ENCODE results near the gene FAM3B. TPM values are rescaled to one million over a fixed set of nuclear protein-coding genes. Genes with fewer than 3 reads are reported as not detected.

Gene FAM3B
- total and polyA plus RNA-seq, 9 of the 15 experiments (the other 6 are each of a cell fraction or from before 2014, with no cell fraction given): 0.04 to 0.18 (median 0.12) TPM; not detected in 5

- TF ChIP-seq CHD7 (IDR thresholded peaks at IDR 0.05; ENCODE audit: low read depth, low read length): no peak
- no peak for TF ChIP-seq ZNF584 (CRISPR knock-in tag; IDR thresholded peaks at IDR 0.05; ENCODE audit: low read depth)
- no peak for TF ChIP-seq FOXA1 (IDR thresholded peaks at IDR 0.05; ENCODE audit: borderline replicate concordance)
- no peak for TF ChIP-seq RAD21 (CRISPR knock-in tag; conservative IDR thresholded peaks at IDR 0.05 in 1 of 2, IDR thresholded peaks at IDR 0.05 in 1 of 2)
- TF ChIP-seq HOXB6 (CRISPR knock-in tag; IDR thresholded peaks at IDR 0.05; ENCODE audit: borderline replicate concordance): no peak
- no peak for TF ChIP-seq CHCHD3 (CRISPR knock-in tag; IDR thresholded peaks at IDR 0.05)
- TF ChIP-seq ZNF77 (CRISPR knock-in tag; IDR thresholded peaks at IDR 0.05): no peak
- no peak for TF ChIP-seq AFF4 (CRISPR knock-in tag; IDR thresholded peaks at IDR 0.05)
- TF ChIP-seq CSDE1 (IDR thresholded peaks at IDR 0.05): no peak
- no peak for TF ChIP-seq CXXC5 (CRISPR knock-in tag; IDR thresholded peaks at IDR 0.05)
- no peak for TF ChIP-seq STAT5A (IDR thresholded peaks at IDR 0.05; ENCODE audit: borderline replicate concordance, low read length)
Observed at GRCh38 chr21:41358193-41359166, 41.9 kb downstream of the FAM3B start (continued).
